ENCODE measurements around the gene TPRN. TPM values are rescaled to one million over a fixed set of nuclear protein-coding genes. Genes with fewer than 3 reads are reported as not detected.

TPRN gene
- total RNA-seq, 1 donor from 2014 or later = 19.0 TPM

GRCh38 chr9:137158625-137159024 is 41.9 kb downstream of the TPRN start:
- intact Hi-C loops (cut with DNase I) = no loop called here
- DNase-seq (no peak), ATAC-seq (ENCODE audit: poor library complexity) (no peak)

- ATAC-seq (ENCODE audit: poor library complexity) (no peak), DNase-seq (no peak)
- intact Hi-C loops (cut with DNase I) = no loop called here
Measured at GRCh38 chr9:137157618-137158415, 42.7 kb downstream of the TPRN start.

GRCh38 chr9:137156567-137157375 is 43.8 kb downstream of the TPRN start:
- ATAC-seq (ENCODE audit: poor library complexity) = peak; percentile 52
- intact Hi-C loops (cut with DNase I) = no loop called here
- no peak for DNase-seq

- no peak for DNase-seq
- intact Hi-C loops (cut with DNase I) = no loop called here
Measured at GRCh38 chr9:137152844-137153405, 47.6 kb downstream of the TPRN start.

GRCh38 chr9:137150617-137151457 is 49.7 kb downstream of the TPRN start:
- intact Hi-C loops (cut with DNase I) = no loop called here
- ATAC-seq (ENCODE audit: poor library complexity) = peak; percentile 25
- DNase-seq = no peak

More at GRCh38 chr9:137152844-137153405, 47.6 kb downstream of the TPRN start:
- ATAC-seq (ENCODE audit: poor library complexity) = no peak

- ATAC-seq (ENCODE audit: poor library complexity) = no peak
- no peak for DNase-seq
- intact Hi-C loops (cut with DNase I) = no loop called here
Measured at GRCh38 chr9:137149942-137150616, 50.5 kb downstream of the TPRN start.

GRCh38 chr9:137149363-137149762 is 51.2 kb downstream of the TPRN start:
- intact Hi-C loops (cut with DNase I) = no loop called here
- no peak for DNase-seq
- ATAC-seq (ENCODE audit: poor library complexity) = no peak

GRCh38 chr9:137148661-137149060 is 51.9 kb downstream of the TPRN start:
- DNase-seq (no peak), ATAC-seq (ENCODE audit: poor library complexity) (no peak)
- intact Hi-C loops (cut with DNase I) = no loop called here

- intact Hi-C loops (cut with DNase I) = no loop called here
- DNase-seq (peak; percentile 34), ATAC-seq (ENCODE audit: poor library complexity) (no peak)
Measured at GRCh38 chr9:137148242-137148641, 52.3 kb downstream of the TPRN start.

- intact Hi-C loops (cut with DNase I) = no loop called here
- DNase-seq = no peak
- no peak for ATAC-seq (ENCODE audit: poor library complexity)
Measured at GRCh38 chr9:137147793-137148160, 52.8 kb downstream of the TPRN start.

GRCh38 chr9:137147091-137147792 is 53.3 kb downstream of the TPRN start:
- no peak for ATAC-seq (ENCODE audit: poor library complexity)
- no peak for DNase-seq
- intact Hi-C loops (cut with DNase I) = no loop called here

- no peak for DNase-seq
- no peak for ATAC-seq (ENCODE audit: poor library complexity)
Measured at GRCh38 chr9:137146527-137146918, 54.0 kb downstream of the TPRN start.

GRCh38 chr9:137145731-137146526 is 54.6 kb downstream of the TPRN start:
- DNase-seq (no peak), ATAC-seq (ENCODE audit: poor library complexity) (no peak)
- intact Hi-C loops (cut with DNase I) = no loop called here

More at GRCh38 chr9:137146527-137146918, 54.0 kb downstream of the TPRN start:
- intact Hi-C loops (cut with DNase I) = no loop called here

- ATAC-seq (ENCODE audit: poor library complexity) (no peak), DNase-seq (no peak)
- intact Hi-C loops (cut with DNase I) = no loop called here
Measured at GRCh38 chr9:137143459-137143858, 57.1 kb downstream of the TPRN start.

GRCh38 chr9:137141976-137142936 is 58.3 kb downstream of the TPRN start:
- intact Hi-C loops (cut with DNase I) = no loop called here
- DNase-seq (no peak), ATAC-seq (ENCODE audit: poor library complexity) (no peak)

Measured in Right ventricle myocardium superior (tissue), 1 donor.